Neural progenitor cell (in vitro differentiated cells): Measurements from ENCODE around the gene PDE1C. TPM values are rescaled to one million over a fixed set of nuclear protein-coding genes. Genes with fewer than 3 reads are reported as not detected.

ENCODE experiments used
- DNase-seq: peaks from one replicate; pipeline ENCODE4 v3.0.0-alpha.2; 2016; ENCODE audit warnings: low spot score
- H2AFZ ChIP-seq: fragments of 200-600 bp; sonication (generic); replicated peaks from 2 replicates; pipeline ENCODE4 v1.6.1; 2016; ENCODE audit warnings: antibody characterized with exemption
- H3F3A ChIP-seq: fragments of 200-600 bp; sonication (generic); 2 replicates; pipeline ENCODE4 v1.6.1; 2016; ENCODE audit warnings: antibody characterized with exemption, low read depth
- H3K27ac ChIP-seq: fragments of 200-600 bp; sonication (generic); 2 replicates; pipeline ENCODE4 v1.5.1; 2016; ENCODE audit warnings: mild to moderate bottlenecking
- H3K27me3 ChIP-seq: fragments of 200-600 bp; sonication (generic); 2 replicates; pipeline ENCODE4 v1.6.1; 2016; ENCODE audit warnings: mild to moderate bottlenecking, moderate library complexity
- H3K36me3 ChIP-seq: fragments of 200-600 bp; sonication (generic); 2 replicates; pipeline ENCODE4 v1.5.1; 2016
- H3K4me1 ChIP-seq: fragments of 200-600 bp; sonication (generic); 2 replicates; pipeline ENCODE4 v1.6.1; 2016; ENCODE audit warnings: mixed run types
- H3K4me2 ChIP-seq: fragments of 200-600 bp; sonication (generic); 2 replicates; pipeline ENCODE4 v1.6.1; 2016
- H3K4me3 ChIP-seq: fragments of 200-600 bp; sonication (generic); 2 replicates; pipeline ENCODE4 v1.5.1; 2016
- H3K79me2 ChIP-seq: fragments of 200-600 bp; sonication (generic); 2 replicates; pipeline ENCODE4 v1.6.1; 2016; ENCODE audit warnings: low read depth
- H3K9ac ChIP-seq: fragments of 200-600 bp; sonication (generic); 2 replicates; pipeline ENCODE4 v1.6.1; 2016
- H3K9me3 ChIP-seq: fragments of 200-600 bp; sonication (generic); 2 replicates; pipeline ENCODE4 v1.5.1; 2016; ENCODE audit warnings: low read depth
- H4K20me1 ChIP-seq: fragments of 200-600 bp; sonication (generic); 2 replicates; pipeline ENCODE4 v1.6.1; 2016; ENCODE audit warnings: low read depth
- H3K27ac Mint-ChIP-seq: 3 replicates; pipeline ENCODE4 v1.8.0; 2021; ENCODE audit warnings: mixed read lengths
- H3K27me3 Mint-ChIP-seq: 2 replicates; pipeline ENCODE4 v1.8.0; 2022; ENCODE audit warnings: low read depth, mild to moderate bottlenecking, inconsistent platforms, moderate library complexity, mixed read lengths; ENCODE audit not compliant: insufficient read depth
- H3K36me3 Mint-ChIP-seq: 3 replicates; pipeline ENCODE4 v1.8.0; 2021; ENCODE audit warnings: mixed read lengths
- H3K4me1 Mint-ChIP-seq: 3 replicates; pipeline ENCODE4 v1.8.0; 2021; ENCODE audit warnings: mixed read lengths
- H3K4me3 Mint-ChIP-seq: 3 replicates; pipeline ENCODE4 v1.8.0; 2021; ENCODE audit warnings: mild to moderate bottlenecking, moderate library complexity, mixed read lengths
- H3K9me3 Mint-ChIP-seq: 3 replicates; pipeline ENCODE4 v1.8.0; 2020; ENCODE audit warnings: mixed read lengths
- CTCF ChIP-seq: fragments of 200-600 bp; sonication (generic); IDR thresholded peaks from 2 replicates; pipeline ENCODE4 v1.5.1; 2017; ENCODE audit warnings: antibody characterized with exemption, mild to moderate bottlenecking
- EZH2 ChIP-seq: fragments of 200-600 bp; sonication (generic); IDR thresholded peaks from 2 replicates; pipeline ENCODE4 v1.6.1; 2017; ENCODE audit warnings: antibody characterized with exemption, mild to moderate bottlenecking, moderate library complexity
- EZH2phosphoT487 ChIP-seq: fragments of 200-600 bp; sonication (generic); IDR thresholded peaks from 2 replicates; pipeline ENCODE4 v1.6.1; 2017; ENCODE audit warnings: antibody characterized with exemption
- total RNA-seq: library from RNA; depleted of rRNA; stranded (reverse); fragments of >200 nt; gene quantifications from 2 replicates; pipeline ENCODE4 v1.2.3, GENCODE V29; 2015; ENCODE audit warnings: low replicate concordance

PDE1C gene
- total RNA-seq, 1 donor from 2014 or later = 0.54 TPM

- no peak overlapping the region for H3K4me2 ChIP-seq
- H3K4me1 Mint-ChIP-seq = peaks cover 14% of the 10 kb centered on the region
- no peaks in the 10 kb centered on the region for H3K4me1 ChIP-seq
- H3K9ac ChIP-seq = no peak overlapping the region
- H3K79me2 ChIP-seq = no peaks in the 10 kb centered on the region
- H3K4me3 ChIP-seq = no peak overlapping the region
- H3K9me3 Mint-ChIP-seq = peaks cover 4% of the 10 kb centered on the region
- H3K36me3 Mint-ChIP-seq = no peaks in the 10 kb centered on the region
- H3K36me3 ChIP-seq = no peaks in the 10 kb centered on the region
- H3K4me3 Mint-ChIP-seq = no peak overlapping the region
- peaks cover 2% of the 10 kb centered on the region for H3K27me3 Mint-ChIP-seq
- DNase-seq = no peak
- no peak overlapping the region for H3K27ac ChIP-seq
- no peaks in the 10 kb centered on the region for H3K9me3 ChIP-seq
- H3K27me3 ChIP-seq = no peaks in the 10 kb centered on the region
- no peaks in the 10 kb centered on the region for H3F3A ChIP-seq
- H2AFZ ChIP-seq = no peak overlapping the region
- TF ChIP-seq CTCF = no peak
- no peak for TF ChIP-seq EZH2phosphoT487
- no peak for TF ChIP-seq EZH2
- peak overlapping the region; percentile 43 for H3K27ac Mint-ChIP-seq
- no peaks in the 10 kb centered on the region for H4K20me1 ChIP-seq
Observed at GRCh38 chr7:31935124-31936054, 134.8 kb downstream of the PDE1C start.

GRCh38 chr7:31934551-31934950, 135.7 kb downstream of the PDE1C start:
- no peak overlapping the region for H2AFZ ChIP-seq
- H4K20me1 ChIP-seq = no peaks in the 10 kb centered on the region
- no peak overlapping the region for H3K4me3 ChIP-seq
- no peaks in the 10 kb centered on the region for H3K36me3 ChIP-seq
- H3K27me3 ChIP-seq = no peaks in the 10 kb centered on the region
- peaks cover 2% of the 10 kb centered on the region for H3K27me3 Mint-ChIP-seq
- H3K27ac ChIP-seq = no peak overlapping the region
- H3K27ac Mint-ChIP-seq = no peak overlapping the region
- H3K4me2 ChIP-seq = no peak overlapping the region
- no peak overlapping the region for H3K4me3 Mint-ChIP-seq
- peaks cover 14% of the 10 kb centered on the region for H3K4me1 Mint-ChIP-seq
- TF ChIP-seq EZH2phosphoT487 = no peak
- H3F3A ChIP-seq = no peaks in the 10 kb centered on the region
- no peak overlapping the region for H3K9ac ChIP-seq
- H3K79me2 ChIP-seq = no peaks in the 10 kb centered on the region
- no peaks in the 10 kb centered on the region for H3K9me3 ChIP-seq
- DNase-seq = no peak
- peaks cover 6% of the 10 kb centered on the region for H3K9me3 Mint-ChIP-seq
- H3K4me1 ChIP-seq = no peaks in the 10 kb centered on the region
- H3K36me3 Mint-ChIP-seq = no peaks in the 10 kb centered on the region

GRCh38 chr7:31933481-31933880, 136.7 kb downstream of the PDE1C start:
- no peak overlapping the region for H3K4me3 ChIP-seq
- peaks cover 14% of the 10 kb centered on the region for H3K4me1 Mint-ChIP-seq
- H3K36me3 Mint-ChIP-seq = no peaks in the 10 kb centered on the region
- no peaks in the 10 kb centered on the region for H3K79me2 ChIP-seq
- no peaks in the 10 kb centered on the region for H4K20me1 ChIP-seq
- no peak overlapping the region for H3K9ac ChIP-seq
- no peaks in the 10 kb centered on the region for H3F3A ChIP-seq
- no peak overlapping the region for H2AFZ ChIP-seq
- no peak overlapping the region for H3K4me3 Mint-ChIP-seq
- H3K27ac ChIP-seq = no peak overlapping the region
- H3K4me1 ChIP-seq = no peaks in the 10 kb centered on the region
- no peaks in the 10 kb centered on the region for H3K9me3 ChIP-seq
- DNase-seq = no peak
- H3K9me3 Mint-ChIP-seq = peaks cover 11% of the 10 kb centered on the region
- peaks cover 2% of the 10 kb centered on the region for H3K27me3 Mint-ChIP-seq
- TF ChIP-seq EZH2 = no peak
- TF ChIP-seq EZH2phosphoT487 = no peak
- TF ChIP-seq CTCF = no peak
- no peaks in the 10 kb centered on the region for H3K36me3 ChIP-seq
- no peaks in the 10 kb centered on the region for H3K27me3 ChIP-seq
- H3K27ac Mint-ChIP-seq = no peak overlapping the region
- H3K4me2 ChIP-seq = no peak overlapping the region

GRCh38 chr7:31926991-31927584, 143.1 kb downstream of the PDE1C start:
- no peaks in the 10 kb centered on the region for H4K20me1 ChIP-seq
- no peaks in the 10 kb centered on the region for H3F3A ChIP-seq
- H3K27ac ChIP-seq = no peak overlapping the region
- H3K4me3 ChIP-seq = no peak overlapping the region
- no peaks in the 10 kb centered on the region for H3K79me2 ChIP-seq
- H3K27ac Mint-ChIP-seq = no peak overlapping the region
- no peaks in the 10 kb centered on the region for H3K9me3 ChIP-seq
- no peaks in the 10 kb centered on the region for H3K4me1 ChIP-seq
- H3K36me3 Mint-ChIP-seq = no peaks in the 10 kb centered on the region
- no peak overlapping the region for H3K4me3 Mint-ChIP-seq
- no peaks in the 10 kb centered on the region for H3K27me3 Mint-ChIP-seq
- H3K9me3 Mint-ChIP-seq = peaks cover 9% of the 10 kb centered on the region
- no peaks in the 10 kb centered on the region for H3K27me3 ChIP-seq
- no peak overlapping the region for H3K9ac ChIP-seq
- H3K4me1 Mint-ChIP-seq = no peaks in the 10 kb centered on the region
- TF ChIP-seq EZH2 (no peak), CTCF (no peak), EZH2phosphoT487 (no peak)
- no peak for DNase-seq
- no peak overlapping the region for H3K4me2 ChIP-seq
- H3K36me3 ChIP-seq = no peaks in the 10 kb centered on the region
- no peak overlapping the region for H2AFZ ChIP-seq
